Keratinocyte (primary cell): ENCODE results near the gene ASS1. TPM values are rescaled to one million over a fixed set of nuclear protein-coding genes. Genes with fewer than 3 reads are reported as not detected.
A peak's percentile ranks its signal among the peaks of the same experiment; 100 is the strongest.

Source experiments
- DNase-seq: peaks from one replicate; pipeline ENCODE4 v3.0.0-alpha.2; 2011; ENCODE audit warnings: low read depth, missing footprints, low spot score
- FAIRE-seq: peaks from 2 replicates; lab custom pipeline; 2011; peaks lifted over from hg19 to GRCh38; lab: Jason Lieb, UNC
- H2AFZ ChIP-seq: 2 replicates; pipeline ENCODE4 v1.6.0; 2012; ENCODE audit warnings: low read length, control low read depth, inconsistent platforms; ENCODE audit not compliant: control insufficient read depth
- H3K27ac ChIP-seq: 2 replicates; pipeline ENCODE4 v1.5.1; 2011; ENCODE audit warnings: low read length; ENCODE audit not compliant: control insufficient read depth, insufficient read depth
- H3K27me3 ChIP-seq: 3 replicates; pipeline ENCODE4 v1.6.0; 2011; ENCODE audit warnings: low read length; ENCODE audit not compliant: control insufficient read depth, insufficient read depth; ENCODE audit errors: extremely low read depth
- H3K36me3 ChIP-seq, 2 experiments: 2 replicates in 1 of 2; 3 replicates in 1 of 2; pipeline ENCODE4 v1.5.1; 2011; ENCODE audit warnings: low read length in 2 of 2, mild to moderate bottlenecking in 1 of 2; ENCODE audit not compliant: control insufficient read depth in 2 of 2, insufficient read depth in 2 of 2; ENCODE audit errors: extremely low read depth in 1 of 2
- H3K4me1 ChIP-seq: 3 replicates; pipeline ENCODE4 v1.5.1; 2011; ENCODE audit warnings: low read length; ENCODE audit not compliant: control insufficient read depth, insufficient read depth; ENCODE audit errors: extremely low read depth
- H3K4me2 ChIP-seq: 3 replicates; pipeline ENCODE4 v1.6.0; 2011; ENCODE audit warnings: low read depth, low read length; ENCODE audit not compliant: control insufficient read depth, insufficient read depth; ENCODE audit errors: extremely low read depth
- H3K4me3 ChIP-seq, 3 experiments: fragments of 200-600 bp in 1 of 3; sonication (generic) in 1 of 3; 2 replicates in 2 of 3; 3 replicates in 1 of 3; pipeline ENCODE4 v1.5.1; 2011 to 2016; ENCODE audit warnings: low read length in 3 of 3, mild to moderate bottlenecking in 3 of 3, control low read depth in 2 of 3, inconsistent platforms in 1 of 3, low read depth in 1 of 3, mixed read lengths in 1 of 3, mixed run types in 1 of 3, moderate library complexity in 1 of 3; ENCODE audit not compliant: control insufficient read depth in 2 of 3, insufficient read depth in 2 of 3; ENCODE audit errors: extremely low read depth in 1 of 3
- H3K79me2 ChIP-seq: 2 replicates; pipeline ENCODE4 v1.6.0; 2012; ENCODE audit warnings: low read length; ENCODE audit not compliant: control insufficient read depth, insufficient read depth
- H3K9ac ChIP-seq: 3 replicates; pipeline ENCODE4 v1.6.0; 2011; ENCODE audit warnings: low read length; ENCODE audit not compliant: control insufficient read depth, insufficient read depth; ENCODE audit errors: extremely low read depth
- H3K9me1 ChIP-seq: 3 replicates; pipeline ENCODE4 v1.6.0; 2011; ENCODE audit warnings: low read length; ENCODE audit not compliant: control insufficient read depth, insufficient read depth; ENCODE audit errors: extremely low read depth
- H3K9me3 ChIP-seq: 2 replicates; pipeline ENCODE4 v1.5.1; 2012; ENCODE audit warnings: low read depth, low read length; ENCODE audit not compliant: control insufficient read depth
- H4K20me1 ChIP-seq: 3 replicates; pipeline ENCODE4 v1.6.0; 2011; ENCODE audit warnings: low read length; ENCODE audit not compliant: control insufficient read depth, insufficient read depth; ENCODE audit errors: extremely low read depth
- EZH2 ChIP-seq: IDR thresholded peaks from one replicate; pipeline ENCODE4 v1.6.1; 2012; ENCODE audit warnings: inconsistent platforms, mild to moderate bottlenecking, low read length, moderate library complexity
- dilution Hi-C: fragments of 300-500 bp; cut with MboI; formaldehyde crosslinking; loops from one replicate; pipeline ENCODE4 v1.7.0; 2020; ENCODE audit warnings: low sequenced_read_pairs; ENCODE audit not compliant: extremely low pct_ligation_motif_present
- polyA plus RNA-seq, 5 experiments: library from polyadenylated mRNA; depleted of rRNA in 3 of 5; stranded (reverse) in 3 of 5; stranded (forward) in 1 of 5; unstranded in 1 of 5; fragments of >200 nt; gene quantifications; 1 replicate in 1 of 5; 2 replicates in 3 of 5; 3 replicates in 1 of 5; pipeline versions ENCODE4 v1.2.1 to v1.2.3, GENCODE V29; 2011 to 2012; ENCODE audit warnings: missing spikeins in 2 of 5, low read depth in 1 of 5, low replicate concordance in 1 of 5
- TF ChIP-seq, protein P1 (sequence below), 3 experiments: IDR thresholded peaks in 1 of 3; conservative IDR thresholded peaks in 1 of 3; optimal IDR thresholded peaks in 1 of 3; 2 replicates in 2 of 3; 3 replicates in 1 of 3; pipeline versions ENCODE3 to v1.5.1; 2011; ENCODE audit warnings: low read length in 3 of 3, mild to moderate bottlenecking in 3 of 3, moderate library complexity in 2 of 3, control low read depth in 1 of 3, inconsistent platforms in 1 of 3; ENCODE audit not compliant: insufficient read depth in 2 of 3; ENCODE audit errors: extremely low read depth in 1 of 3

Gene ASS1
- polyA plus RNA-seq, 1 donor (not counting 4 experiments of a cell fraction or from before 2014, with no cell fraction given) = 52.4 TPM

DNA sequence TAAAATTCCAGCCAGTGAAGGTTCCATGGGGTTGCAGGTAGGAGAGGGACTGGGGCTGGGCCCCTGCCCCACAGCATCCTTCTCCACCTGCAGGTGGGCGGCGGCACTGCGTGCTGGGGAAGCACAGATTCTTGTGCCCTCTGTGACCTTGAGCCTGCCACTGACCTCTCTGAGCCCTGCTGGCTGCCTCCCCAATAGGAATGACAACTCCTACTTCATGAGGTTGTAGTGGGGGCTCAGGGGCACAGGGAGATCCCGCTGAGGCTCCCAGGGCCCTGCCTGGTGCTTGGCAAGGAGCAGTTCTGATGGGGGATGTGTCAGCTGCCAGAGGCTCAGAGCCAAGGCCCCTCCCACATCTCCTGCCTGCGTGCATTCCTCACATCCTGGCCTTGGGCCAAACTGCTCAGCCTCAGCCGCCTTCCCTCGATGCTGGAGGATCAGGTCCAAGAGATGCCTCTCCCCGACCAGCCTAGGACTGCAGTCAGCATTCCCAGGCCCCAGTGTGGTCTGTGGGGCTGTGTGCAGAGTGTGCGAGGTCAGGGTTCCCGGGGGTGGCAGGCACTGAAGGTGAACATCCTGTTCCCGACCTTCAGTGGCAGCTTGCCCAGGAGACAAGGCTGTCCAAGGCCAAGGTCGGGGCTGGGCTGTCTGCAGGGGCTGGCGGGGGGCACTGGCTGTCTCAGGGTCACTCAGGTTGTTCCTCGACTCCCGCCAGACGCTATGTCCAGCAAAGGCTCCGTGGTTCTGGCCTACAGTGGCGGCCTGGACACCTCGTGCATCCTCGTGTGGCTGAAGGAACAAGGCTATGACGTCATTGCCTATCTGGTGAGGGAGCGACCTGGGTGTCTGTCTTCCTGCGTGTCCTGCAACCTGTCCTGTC lies 7.0 kb downstream of the ASS1 start:
- Histone ChIP-seq H3K27ac (no peak overlapping the region), H3K4me1 (peaks cover 31% of the 10 kb centered on the region), H3K79me2 (no peaks in the 10 kb centered on the region), H3K4me2 (peak overlapping the region; percentile 42), H4K20me1 (peaks cover 2% of the 10 kb centered on the region), H2AFZ (no peak overlapping the region), H3K9ac (no peak overlapping the region), H3K4me3 (peak overlapping the region in 1 of 3 experiments; percentile 9), H3K9me1 (no peaks in the 10 kb centered on the region), H3K36me3 (no peaks in the 10 kb centered on the region), H3K9me3 (no peaks in the 10 kb centered on the region), H3K27me3 (peaks cover 19% of the 10 kb centered on the region)
- TF ChIP-seq, protein P1, sequence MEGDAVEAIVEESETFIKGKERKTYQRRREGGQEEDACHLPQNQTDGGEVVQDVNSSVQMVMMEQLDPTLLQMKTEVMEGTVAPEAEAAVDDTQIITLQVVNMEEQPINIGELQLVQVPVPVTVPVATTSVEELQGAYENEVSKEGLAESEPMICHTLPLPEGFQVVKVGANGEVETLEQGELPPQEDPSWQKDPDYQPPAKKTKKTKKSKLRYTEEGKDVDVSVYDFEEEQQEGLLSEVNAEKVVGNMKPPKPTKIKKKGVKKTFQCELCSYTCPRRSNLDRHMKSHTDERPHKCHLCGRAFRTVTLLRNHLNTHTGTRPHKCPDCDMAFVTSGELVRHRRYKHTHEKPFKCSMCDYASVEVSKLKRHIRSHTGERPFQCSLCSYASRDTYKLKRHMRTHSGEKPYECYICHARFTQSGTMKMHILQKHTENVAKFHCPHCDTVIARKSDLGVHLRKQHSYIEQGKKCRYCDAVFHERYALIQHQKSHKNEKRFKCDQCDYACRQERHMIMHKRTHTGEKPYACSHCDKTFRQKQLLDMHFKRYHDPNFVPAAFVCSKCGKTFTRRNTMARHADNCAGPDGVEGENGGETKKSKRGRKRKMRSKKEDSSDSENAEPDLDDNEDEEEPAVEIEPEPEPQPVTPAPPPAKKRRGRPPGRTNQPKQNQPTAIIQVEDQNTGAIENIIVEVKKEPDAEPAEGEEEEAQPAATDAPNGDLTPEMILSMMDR (optimal IDR thresholded peaks at IDR 0.05 in 1 of 3, IDR thresholded peaks at IDR 0.05 in 1 of 3, conservative IDR thresholded peaks at IDR 0.05 in 1 of 3; ENCODE audit: extremely low read depth in 1 of 3, insufficient read depth in 2 of 3, low read length in 3 of 3) = peak in 2 of 3 experiments; percentile 82 to 90
- peak; percentile 28 for TF ChIP-seq EZH2
- DNase-seq (peak; percentile 81), FAIRE-seq (peak; percentile 87)
- dilution Hi-C loops = no loop called here

DNA sequence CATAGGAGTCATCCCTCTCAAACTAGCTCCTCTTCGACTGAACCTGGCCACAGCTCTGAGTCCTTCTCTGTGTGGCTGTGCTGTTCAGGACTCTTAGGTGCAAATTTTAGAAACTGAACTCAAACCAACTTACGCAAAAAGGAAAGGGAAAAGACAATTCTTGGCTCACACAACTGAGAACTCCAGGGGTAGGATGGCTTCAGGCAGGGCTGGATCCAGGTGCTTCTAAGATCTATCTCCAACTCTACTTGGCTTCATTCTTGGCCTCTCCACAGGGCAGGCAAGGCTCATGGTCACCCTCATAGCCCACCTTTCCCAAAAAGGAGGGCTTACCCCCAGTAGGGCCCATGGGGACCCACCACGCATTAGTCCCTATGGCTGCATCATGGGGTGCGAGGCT lies 8.1 kb downstream of the ASS1 start:
- Histone ChIP-seq H3K4me1 (peaks cover 21% of the 10 kb centered on the region), H3K27ac (no peak overlapping the region), H3K79me2 (no peaks in the 10 kb centered on the region), H3K4me3 (no peak overlapping the region), H3K9me3 (no peaks in the 10 kb centered on the region), H3K36me3 (no peaks in the 10 kb centered on the region), H3K27me3 (peaks cover 19% of the 10 kb centered on the region), H3K9me1 (no peaks in the 10 kb centered on the region), H2AFZ (no peak overlapping the region), H3K4me2 (no peak overlapping the region), H4K20me1 (peaks cover 2% of the 10 kb centered on the region), H3K9ac (no peak overlapping the region)
- DNase-seq = no peak
- no peak for TF ChIP-seq EZH2
- TF ChIP-seq, protein P1 (optimal IDR thresholded peaks at IDR 0.05 in 1 of 3, IDR thresholded peaks at IDR 0.05 in 1 of 3, conservative IDR thresholded peaks at IDR 0.05 in 1 of 3; ENCODE audit: extremely low read depth in 1 of 3, insufficient read depth in 2 of 3, low read length in 3 of 3) = no peak
- no peak for FAIRE-seq
- dilution Hi-C loops = no loop called here
